Naive thymus-derived CD4-positive, alpha-beta T cell (primary cell): ENCODE data around the gene WDSUB1. TPM values are rescaled to one million over a fixed set of nuclear protein-coding genes. Genes with fewer than 3 reads are reported as not detected.

Experiments used
- ATAC-seq: fragments of 150-1000 bp; cut with Tn5 transposase; 2 replicates; pipeline ENCODE4 v1.10.0; 2021; ENCODE audit warnings: mild to moderate bottlenecking, moderate library complexity
- CTCF ChIA-PET: fragments of 350-600 bp; sonication (Branson Sonifier 250); formaldehyde crosslinking; loops from one replicate; lab custom pipeline; 2021; ENCODE audit warnings: antibody characterized with exemption; lab: Charles Lee
- POLR2A ChIA-PET: fragments of 350-600 bp; sonication (Branson Sonifier 250); formaldehyde crosslinking; loops from one replicate; lab custom pipeline; 2021; ENCODE audit warnings: antibody characterized with exemption, inconsistent platforms; lab: Charles Lee
- DNase-seq, 9 donors: peaks; one replicate each; pipeline versions ENCODE4 v3.0.0 to v3.0.0-alpha.2; 2020 to 2022; ENCODE audit warnings: mixed read lengths in 1 of 9
- H3K27ac ChIP-seq: one replicate; pipeline ENCODE4 v1.7.0; 2013; ENCODE audit warnings: mild to moderate bottlenecking, low read depth, low read length, moderate library complexity
- H3K27me3 ChIP-seq, 2 donors: one replicate each; pipeline ENCODE4 v1.7.0; 2013; ENCODE audit warnings: low read length in 2 of 2, mild to moderate bottlenecking in 2 of 2, moderate library complexity in 2 of 2; ENCODE audit not compliant: control insufficient read depth in 2 of 2, insufficient read depth in 2 of 2
- H3K36me3 ChIP-seq, 3 experiments: 1 replicate in 2 of 3; 2 replicates in 1 of 3; pipeline ENCODE4 v1.7.0; 2013; ENCODE audit warnings: low read length in 3 of 3, mild to moderate bottlenecking in 3 of 3, moderate library complexity in 1 of 3; ENCODE audit not compliant: insufficient read depth in 3 of 3, control insufficient read depth in 2 of 3
- H3K4me1 ChIP-seq, 2 donors: one replicate each; pipeline ENCODE4 v1.7.0; 2013; ENCODE audit warnings: low read length in 2 of 2, mild to moderate bottlenecking in 2 of 2, moderate library complexity in 1 of 2; ENCODE audit not compliant: control insufficient read depth in 2 of 2, insufficient read depth in 2 of 2
- H3K4me3 ChIP-seq: 2 replicates; pipeline ENCODE4 v1.7.0; 2013; ENCODE audit warnings: mild to moderate bottlenecking, low read length
- H3K9me3 ChIP-seq, 3 experiments: 1 replicate in 2 of 3; 2 replicates in 1 of 3; pipeline ENCODE4 v1.7.0; 2013; ENCODE audit warnings: low read length in 3 of 3; ENCODE audit not compliant: control insufficient read depth in 2 of 3
- H3K27ac Mint-ChIP-seq, 9 donors: one replicate each; pipeline ENCODE4 v1.8.0; 2020 to 2022; ENCODE audit warnings: mixed read lengths in 9 of 9, mild to moderate bottlenecking in 8 of 9, moderate library complexity in 5 of 9, inconsistent platforms in 2 of 9
- H3K27me3 Mint-ChIP-seq, 5 donors: one replicate each; pipeline ENCODE4 v1.8.0; 2021 to 2022; ENCODE audit warnings: mixed read lengths in 5 of 5, mild to moderate bottlenecking in 1 of 5
- H3K36me3 Mint-ChIP-seq, 5 donors: one replicate each; pipeline ENCODE4 v1.8.0; 2020 to 2022; ENCODE audit warnings: mixed read lengths in 5 of 5, mild to moderate bottlenecking in 3 of 5, inconsistent platforms in 1 of 5
- H3K4me1 Mint-ChIP-seq, 7 donors: one replicate each; pipeline ENCODE4 v1.8.0; 2020 to 2022; ENCODE audit warnings: mixed read lengths in 7 of 7, mild to moderate bottlenecking in 3 of 7, inconsistent platforms in 1 of 7
- H3K4me3 Mint-ChIP-seq, 10 donors: one replicate each; pipeline ENCODE4 v1.8.0; 2020 to 2022; ENCODE audit warnings: mild to moderate bottlenecking in 10 of 10, mixed read lengths in 10 of 10, moderate library complexity in 6 of 10, inconsistent platforms in 2 of 10
- H3K9me3 Mint-ChIP-seq, 11 donors: one replicate each; pipeline ENCODE4 v1.8.0; 2020 to 2022; ENCODE audit warnings: mixed read lengths in 11 of 11, mild to moderate bottlenecking in 4 of 11, inconsistent platforms in 1 of 11, moderate library complexity in 1 of 11
- intact Hi-C, 2 donors: fragments of 100-400 bp; cut with micrococcal nuclease; formaldehyde crosslinking; loops; one replicate each; pipeline ENCODE4 v1.15.1; 2023
- polyA plus RNA-seq, 2 donors: library from polyadenylated mRNA; unstranded; fragments of 300-500 nt; fragmentation: Illumina TruSeq; gene quantifications; one replicate each; pipeline ENCODE4 v1.2.3, GENCODE V29; 2021
- total RNA-seq, 6 experiments: library from RNA in 5 of 6; stranded (reverse) in 5 of 6; gene quantifications; 1 replicate in 5 of 6; 2 replicates in 1 of 6; pipeline ENCODE4 v1.2.3 and lab custom pipeline; 2021 to 2026

WDSUB1 gene
- total and polyA plus RNA-seq, 7 experiments from 2014 or later, result 5.8 to 10.6 (median 7.5) TPM

GRCh38 chr2:159226059-159226461, 60.4 kb downstream of the WDSUB1 start:
- ChIA-PET POLR2A (no interaction called here), CTCF (no interaction called here)
- no peak overlapping the region for H3K27ac ChIP-seq
- Mint-ChIP-seq H3K9me3 (no peaks in the 10 kb centered on the region), H3K4me3 (no peak overlapping the region), H3K36me3 (peaks cover 0 to 11% (median 0%) of the 10 kb centered on the region in 5 donors), H3K27me3 (peaks cover 0 to 3% (median 0%) of the 10 kb centered on the region in 5 donors), H3K27ac (peak overlapping the region in 1 of 9 donors; percentile 51), H3K4me1 (peaks cover 3 to 40% (median 17%) of the 10 kb centered on the region in 7 donors)
- H3K27me3 ChIP-seq, result no peaks in the 10 kb centered on the region
- no peaks in the 10 kb centered on the region for H3K36me3 ChIP-seq
- H3K9me3 ChIP-seq, result no peaks in the 10 kb centered on the region
- peaks cover 0 to 33% of the 10 kb centered on the region in 2 donors for H3K4me1 ChIP-seq
- ATAC-seq (peak; percentile 88), DNase-seq (no peak)
- H3K4me3 ChIP-seq, result no peak overlapping the region
- intact Hi-C loops, result no loop called here

GRCh38 chr2:159225025-159226016, 61.2 kb downstream of the WDSUB1 start:
- H3K27ac ChIP-seq, result no peak overlapping the region
- H3K9me3 Mint-ChIP-seq, result no peaks in the 10 kb centered on the region
- ATAC-seq (no peak), DNase-seq (no peak)
- no peak overlapping the region for H3K4me3 Mint-ChIP-seq
- peaks cover 3 to 40% (median 17%) of the 10 kb centered on the region in 7 donors for H3K4me1 Mint-ChIP-seq
- peaks cover 0 to 33% of the 10 kb centered on the region in 2 donors for H3K4me1 ChIP-seq
- no peaks in the 10 kb centered on the region for H3K9me3 ChIP-seq
- H3K27me3 Mint-ChIP-seq, result peaks cover 0 to 3% (median 0%) of the 10 kb centered on the region in 5 donors
- peak overlapping the region in 1 of 9 donors; percentile 40 for H3K27ac Mint-ChIP-seq
- intact Hi-C loops, result no loop called here
- H3K36me3 ChIP-seq, result no peaks in the 10 kb centered on the region
- no peak overlapping the region for H3K4me3 ChIP-seq
- CTCF ChIA-PET, result interaction anchor here (0.6 kb wide), 1 partner anchor 147 kb away, joined by 3 read pairs; no protein-coding TSS in a partner anchor
- POLR2A ChIA-PET, result interaction anchor here (0.6 kb wide), 1 partner anchor 73 kb away, joined by 3 read pairs; no protein-coding TSS in a partner anchor
- H3K27me3 ChIP-seq, result no peaks in the 10 kb centered on the region
- peaks cover 0 to 10% (median 0%) of the 10 kb centered on the region in 5 donors for H3K36me3 Mint-ChIP-seq

- Histone ChIP-seq H3K4me1 (peaks cover 0 to 33% of the 10 kb centered on the region in 2 donors), H3K27me3 (no peaks in the 10 kb centered on the region), H3K27ac (no peak overlapping the region), H3K4me3 (no peak overlapping the region), H3K9me3 (no peaks in the 10 kb centered on the region), H3K36me3 (no peaks in the 10 kb centered on the region)
- POLR2A ChIA-PET, result interaction anchor here (0.6 kb wide), 1 partner anchor 74 kb away, joined by 3 read pairs; no protein-coding TSS in a partner anchor
- Mint-ChIP-seq H3K9me3 (no peaks in the 10 kb centered on the region), H3K27ac (peak overlapping the region in 1 of 9 donors; percentile 37), H3K36me3 (peaks cover 0 to 4% (median 0%) of the 10 kb centered on the region in 5 donors), H3K27me3 (peaks cover 0 to 3% (median 0%) of the 10 kb centered on the region in 5 donors), H3K4me3 (no peak overlapping the region), H3K4me1 (peaks cover 3 to 40% (median 17%) of the 10 kb centered on the region in 7 donors)
- intact Hi-C loops, result no loop called here
- DNase-seq, result no peak
- CTCF ChIA-PET, result no interaction called here
- no peak for ATAC-seq
These were observed 62.3 kb downstream of the WDSUB1 start for GRCh38 chr2:159224061-159224813.

GRCh38 chr2:159219394-159219998, 67.0 kb downstream of the WDSUB1 start:
- H3K9me3 Mint-ChIP-seq, result peaks cover 0 to 2% (median 0%) of the 10 kb centered on the region in 11 donors
- ChIA-PET POLR2A (interaction anchor here (0.6 kb wide), 1 partner anchor 18 kb away, joined by 4 read pairs; no protein-coding TSS in a partner anchor), CTCF (no interaction called here)
- H3K27ac Mint-ChIP-seq, result no peak overlapping the region
- Histone ChIP-seq H3K27me3 (no peaks in the 10 kb centered on the region), H3K36me3 (no peaks in the 10 kb centered on the region), H3K9me3 (no peaks in the 10 kb centered on the region), H3K27ac (no peak overlapping the region), H3K4me1 (no peaks in the 10 kb centered on the region), H3K4me3 (no peak overlapping the region)
- H3K4me1 Mint-ChIP-seq, result peaks cover 0 to 9% (median 0%) of the 10 kb centered on the region in 7 donors
- intact Hi-C loops, result no loop called here
- peaks cover 0 to 4% (median 0%) of the 10 kb centered on the region in 5 donors for H3K36me3 Mint-ChIP-seq
- peaks cover 0 to 3% (median 0%) of the 10 kb centered on the region in 5 donors for H3K27me3 Mint-ChIP-seq
- DNase-seq (no peak), ATAC-seq (no peak)
- no peak overlapping the region for H3K4me3 Mint-ChIP-seq

GRCh38 chr2:159218389-159218788, 68.1 kb downstream of the WDSUB1 start:
- intact Hi-C loops, result no loop called here
- H3K27me3 ChIP-seq, result no peaks in the 10 kb centered on the region
- Mint-ChIP-seq H3K27me3 (peaks cover 0 to 3% (median 0%) of the 10 kb centered on the region in 5 donors), H3K9me3 (peaks cover 0 to 2% (median 0%) of the 10 kb centered on the region in 11 donors), H3K4me3 (no peak overlapping the region), H3K27ac (peak overlapping the region in 2 of 9 donors; percentile 53 to 65), H3K36me3 (peaks cover 0 to 4% (median 0%) of the 10 kb centered on the region in 5 donors), H3K4me1 (no peaks in the 10 kb centered on the region)
- no peak overlapping the region for H3K27ac ChIP-seq
- no peak overlapping the region for H3K4me3 ChIP-seq
- DNase-seq (no peak), ATAC-seq (no peak)
- H3K4me1 ChIP-seq, result no peaks in the 10 kb centered on the region
- ChIA-PET CTCF (no interaction called here), POLR2A (no interaction called here)
- no peaks in the 10 kb centered on the region for H3K36me3 ChIP-seq
- H3K9me3 ChIP-seq, result no peaks in the 10 kb centered on the region

GRCh38 chr2:159217676-159218075, 68.8 kb downstream of the WDSUB1 start:
- CTCF ChIA-PET, result no interaction called here
- peaks cover 0 to 2% (median 0%) of the 10 kb centered on the region in 11 donors for H3K9me3 Mint-ChIP-seq
- DNase-seq, result no peak
- H3K27me3 ChIP-seq, result no peaks in the 10 kb centered on the region
- H3K4me3 Mint-ChIP-seq, result no peak overlapping the region
- no peaks in the 10 kb centered on the region for H3K9me3 ChIP-seq
- ATAC-seq, result no peak
- no peaks in the 10 kb centered on the region for H3K36me3 ChIP-seq
- no peaks in the 10 kb centered on the region for H3K4me1 ChIP-seq
- H3K27ac Mint-ChIP-seq, result no peak overlapping the region
- POLR2A ChIA-PET, result no interaction called here
- peaks cover 0 to 4% (median 0%) of the 10 kb centered on the region in 5 donors for H3K36me3 Mint-ChIP-seq
- H3K4me1 Mint-ChIP-seq, result no peaks in the 10 kb centered on the region
- peaks cover 0 to 3% (median 0%) of the 10 kb centered on the region in 5 donors for H3K27me3 Mint-ChIP-seq
- H3K4me3 ChIP-seq, result no peak overlapping the region
- intact Hi-C loops, result no loop called here
- H3K27ac ChIP-seq, result no peak overlapping the region
